HFF-Myc (cell line): ENCODE data around the gene SNTA1.

ENCODE experiments used
- DNase-seq: peaks from one replicate; pipeline ENCODE4 v3.0.0-alpha.2; 2011; ENCODE audit warnings: low read depth; ENCODE audit errors: extremely low read depth
- H3K4me3 ChIP-seq: replicated peaks from 2 replicates; pipeline ENCODE4 v1.5.1; 2011; ENCODE audit warnings: low read depth, mild to moderate bottlenecking, control low read depth, low read length
- CTCF ChIP-seq: IDR thresholded peaks from 2 replicates; pipeline ENCODE4 v1.5.1; 2012; ENCODE audit warnings: mild to moderate bottlenecking, low read depth, low read length, control low read depth; ENCODE audit errors: missing control alignments

SNTA1 gene

GRCh38 chr20:33410081-33410742 is 33.4 kb downstream of the SNTA1 start:
- TF ChIP-seq CTCF: no peak
- no peak overlapping the region for H3K4me3 ChIP-seq
- no peak for DNase-seq

- DNase-seq: no peak
- no peak overlapping the region for H3K4me3 ChIP-seq
- no peak for TF ChIP-seq CTCF
These were observed 34.6 kb downstream of the SNTA1 start for GRCh38 chr20:33408716-33409654.

GRCh38 chr20:33408313-33408712 is 35.2 kb downstream of the SNTA1 start:
- H3K4me3 ChIP-seq: no peak overlapping the region
- DNase-seq: no peak
- no peak for TF ChIP-seq CTCF

GRCh38 chr20:33407796-33408195 is 35.8 kb downstream of the SNTA1 start:
- TF ChIP-seq CTCF: no peak
- H3K4me3 ChIP-seq: no peak overlapping the region

GRCh38 chr20:33407251-33407650 is 36.3 kb downstream of the SNTA1 start:
- TF ChIP-seq CTCF: no peak
- no peak overlapping the region for H3K4me3 ChIP-seq
- DNase-seq: no peak

More at GRCh38 chr20:33407796-33408195, 35.8 kb downstream of the SNTA1 start:
- no peak for DNase-seq

GRCh38 chr20:33404281-33404680 is 39.3 kb downstream of the SNTA1 start:
- no peak for DNase-seq

More at GRCh38 chr20:33404281-33404680, 39.3 kb downstream of the SNTA1 start:
- H3K4me3 ChIP-seq: no peak overlapping the region
- TF ChIP-seq CTCF: no peak
